NCI-H2227 treated with DMSO at 0.1 percent for 48 hours (cell line): ENCODE data around the gene SLC47A1.
"Not testable (repeated sequence)": the region's sequence is repeated elsewhere in the genome, so short reads cannot be mapped to it uniquely, and the experiment has no call there.

Source experiments
- DNase-seq: peaks from one replicate; lab custom pipeline; 2025; lab: John Stamatoyannopoulos, UW

The SLC47A1 gene

DNA sequence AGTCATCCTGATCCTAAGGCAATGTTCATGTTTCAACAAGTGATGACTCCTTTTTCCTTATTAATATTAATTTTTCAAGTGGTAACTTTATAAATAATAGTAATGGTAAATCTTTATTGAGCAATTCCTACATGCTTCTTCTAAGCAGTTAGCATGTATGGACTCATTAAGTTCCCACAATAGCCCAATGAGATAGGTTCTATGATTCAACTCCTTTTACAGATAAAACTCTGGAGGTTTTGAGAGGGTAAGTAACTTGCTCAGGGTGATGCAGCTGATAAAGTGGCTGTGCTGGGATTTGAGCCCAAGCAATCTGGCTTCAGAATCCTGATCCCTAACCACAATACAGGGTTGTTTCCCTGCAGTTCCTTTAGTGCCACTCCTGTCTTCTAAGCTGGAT lies 25.3 kb downstream of the SLC47A1 start:
- no peak for DNase-seq

DNA sequence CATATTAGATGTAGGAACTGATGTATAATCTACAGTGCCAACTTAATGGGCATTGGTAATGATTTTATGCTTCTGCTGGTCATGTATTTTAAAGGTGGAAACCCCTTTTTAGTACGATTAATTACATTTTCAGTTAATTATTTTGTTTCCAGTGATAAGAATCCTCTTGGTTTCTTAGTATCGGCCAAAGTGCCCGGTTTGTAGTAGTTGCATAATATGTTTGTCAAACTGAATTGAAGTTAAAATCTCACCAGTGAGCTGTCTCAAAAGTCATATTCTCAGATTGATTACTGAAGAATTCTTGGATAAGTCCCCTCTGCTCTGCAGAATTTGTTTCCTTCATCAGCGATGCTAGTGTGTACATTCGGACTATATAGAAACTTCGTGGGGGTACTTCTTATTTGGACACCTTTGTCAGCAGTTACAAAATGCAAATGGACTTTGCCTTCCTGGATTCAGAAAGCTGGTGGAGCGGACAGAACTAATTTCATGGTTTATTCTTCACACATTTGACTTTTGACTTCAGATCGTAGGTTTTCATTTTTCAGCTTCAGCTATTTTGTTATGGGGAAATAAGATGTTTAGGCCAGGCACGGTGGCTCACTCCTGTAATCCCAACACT lies 28.2 kb downstream of the SLC47A1 start:
- no peak for DNase-seq

DNA sequence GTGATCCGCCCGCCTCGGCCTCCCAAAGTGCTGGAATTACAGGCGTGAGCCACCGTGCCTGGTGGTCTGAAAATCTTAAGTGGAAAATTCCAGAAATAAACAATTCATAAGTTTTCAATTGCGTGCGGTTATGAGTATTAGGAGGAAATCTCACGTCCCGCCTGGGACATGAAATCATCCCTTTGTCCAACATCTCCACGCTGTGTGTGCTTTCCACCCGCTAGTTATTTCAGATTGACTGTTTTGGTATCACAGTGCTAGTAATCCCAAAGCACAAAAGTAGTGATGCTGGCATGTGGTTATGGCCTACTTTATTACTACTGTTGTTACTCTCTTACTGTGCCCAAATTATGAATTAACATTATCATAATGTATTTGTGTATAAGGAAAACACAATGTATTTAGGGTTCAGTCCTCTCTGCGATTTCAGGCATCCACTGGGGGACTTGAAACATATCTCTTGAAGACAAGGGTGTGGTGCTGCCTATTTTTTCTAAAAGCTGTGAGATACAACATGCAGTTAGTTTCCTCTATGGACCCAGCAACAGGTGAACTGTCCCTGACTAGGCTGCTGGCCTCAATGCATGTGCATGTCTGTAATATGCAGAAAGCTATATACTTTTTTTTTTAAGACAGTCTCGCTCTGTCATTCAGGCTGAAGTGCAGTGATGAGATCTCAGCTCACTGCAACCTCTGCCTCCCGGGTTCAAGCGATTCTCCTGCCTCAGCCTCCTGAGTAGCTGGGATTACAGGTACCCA lies 32.3 kb downstream of the SLC47A1 start:
- DNase-seq, result no peak

DNA sequence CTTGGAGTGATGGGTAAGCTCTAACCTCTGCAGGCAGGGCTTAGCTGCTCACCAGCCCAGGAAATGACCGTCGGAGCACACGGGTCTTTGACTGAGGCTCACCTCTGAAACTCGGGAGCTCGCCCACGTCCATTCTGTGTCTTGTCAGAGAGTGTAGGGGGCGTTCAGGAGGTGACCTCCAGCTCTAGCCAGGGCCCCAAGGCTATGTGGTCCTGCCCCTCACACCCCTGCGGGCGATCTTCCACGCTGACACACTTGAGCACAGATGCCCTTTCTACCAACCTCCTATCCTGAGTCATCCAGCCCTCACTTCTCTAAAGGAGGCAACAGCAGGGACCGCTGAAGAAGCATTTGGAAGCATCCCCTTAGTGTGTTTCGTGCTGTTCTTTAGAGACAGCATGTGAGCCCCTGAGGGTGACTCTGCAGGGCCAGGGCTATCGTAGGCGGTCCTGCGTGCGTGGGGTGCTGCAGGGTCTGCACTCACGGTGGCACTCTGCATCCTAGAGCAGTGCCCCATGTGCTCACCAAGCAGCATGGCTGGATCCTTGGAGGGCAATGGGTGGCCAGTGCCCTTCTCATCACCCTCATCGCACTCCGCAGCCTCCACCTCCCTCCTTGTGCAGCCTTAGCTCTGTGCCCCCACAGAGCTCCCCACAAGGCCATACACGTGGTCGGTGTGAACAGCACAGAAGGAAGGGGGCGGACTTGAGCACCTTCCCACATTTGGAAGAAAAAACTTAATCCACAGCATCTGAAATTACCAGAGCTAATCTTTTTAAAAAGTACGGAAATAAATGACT lies 33.8 kb downstream of the SLC47A1 start:
- no peak for DNase-seq

- DNase-seq, result no peak
Observed at GRCh38 chr17:19568016-19568350, 34.3 kb downstream of the SLC47A1 start.

DNA sequence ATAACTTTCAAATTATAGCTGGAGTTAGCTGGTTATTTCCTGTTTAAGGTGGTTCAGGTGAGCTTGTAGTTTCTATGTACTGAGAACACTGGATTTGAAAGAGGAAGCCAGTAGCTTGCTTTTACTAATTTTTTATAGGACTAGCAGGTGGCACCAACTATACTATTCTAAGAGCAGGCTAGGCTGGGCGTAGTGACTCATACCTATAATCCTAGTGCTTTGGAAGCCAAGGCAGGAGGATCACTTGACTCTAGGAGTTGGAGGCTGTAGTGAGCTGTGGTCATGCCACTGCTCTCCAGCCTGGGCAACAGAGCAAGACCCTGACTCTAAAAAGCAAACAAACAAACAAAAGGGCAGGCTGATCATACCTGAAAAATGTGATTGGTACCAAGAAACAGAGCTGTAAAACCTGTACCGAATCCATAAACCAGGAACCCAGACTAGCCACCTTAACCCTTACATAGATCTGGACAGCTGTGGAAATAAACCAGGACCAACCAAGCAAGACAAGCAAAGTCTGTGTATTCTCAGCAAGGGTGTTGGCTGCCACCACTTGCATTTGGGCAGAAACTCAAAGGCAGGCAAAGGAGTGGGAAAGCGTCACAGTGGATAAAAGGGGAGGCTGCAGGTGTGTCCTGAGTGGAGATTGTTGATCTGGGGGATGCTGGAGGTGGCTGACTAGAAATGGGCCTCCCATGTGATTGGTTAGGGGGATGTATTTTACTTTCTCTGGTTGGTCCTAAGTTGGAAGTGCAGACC lies 36.3 kb downstream of the SLC47A1 start:
- no peak for DNase-seq

DNA sequence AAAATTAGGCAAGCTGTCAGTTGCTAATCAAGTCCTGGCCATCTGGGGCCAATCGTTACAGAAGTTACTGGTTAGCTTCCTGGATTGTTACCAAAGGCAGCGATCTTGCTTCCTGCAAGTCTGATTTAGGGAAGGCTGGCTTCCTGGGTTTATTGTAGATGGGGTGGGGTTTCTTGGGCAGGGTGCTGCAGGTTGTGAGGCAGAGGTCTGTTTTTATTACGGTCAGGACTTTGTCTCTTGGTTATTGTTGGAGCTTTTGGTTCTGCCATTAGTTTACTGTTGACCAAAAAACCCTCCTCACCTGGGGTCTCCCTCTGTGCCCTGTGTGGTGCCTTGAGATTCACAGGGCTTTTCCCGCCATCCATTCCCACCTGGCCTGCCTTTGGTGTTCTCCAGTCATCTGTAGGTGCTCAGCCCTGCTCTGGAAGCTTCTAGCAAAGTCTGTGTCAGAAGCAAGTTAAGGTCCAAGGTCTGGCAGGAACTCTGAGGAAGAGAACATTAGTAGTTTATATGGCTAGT lies 36.9 kb downstream of the SLC47A1 start:
- no peak for DNase-seq

- no peak for DNase-seq
Observed at GRCh38 chr17:19573075-19573474, 39.4 kb downstream of the SLC47A1 start.

DNA sequence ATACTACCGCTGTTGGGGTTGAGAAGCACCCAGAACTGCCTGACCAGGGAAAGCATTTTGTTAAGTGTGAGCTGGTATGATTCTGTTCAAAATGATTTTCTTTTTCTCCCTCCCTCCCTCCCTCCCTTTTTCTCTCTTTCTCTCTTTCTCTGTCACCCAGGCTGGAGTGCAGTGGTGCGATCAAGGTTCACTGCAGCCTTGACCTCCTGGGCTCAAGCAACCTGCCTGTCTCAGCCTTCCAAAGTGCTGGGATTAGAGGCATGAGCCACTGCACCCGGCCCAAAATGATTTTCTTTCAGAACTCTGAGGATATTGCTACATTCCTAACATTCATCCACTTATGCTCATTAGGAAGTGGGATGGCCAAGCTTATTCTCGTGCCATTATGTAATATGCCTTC lies 41.3 kb downstream of the SLC47A1 start:
- DNase-seq, result no peak

DNA sequence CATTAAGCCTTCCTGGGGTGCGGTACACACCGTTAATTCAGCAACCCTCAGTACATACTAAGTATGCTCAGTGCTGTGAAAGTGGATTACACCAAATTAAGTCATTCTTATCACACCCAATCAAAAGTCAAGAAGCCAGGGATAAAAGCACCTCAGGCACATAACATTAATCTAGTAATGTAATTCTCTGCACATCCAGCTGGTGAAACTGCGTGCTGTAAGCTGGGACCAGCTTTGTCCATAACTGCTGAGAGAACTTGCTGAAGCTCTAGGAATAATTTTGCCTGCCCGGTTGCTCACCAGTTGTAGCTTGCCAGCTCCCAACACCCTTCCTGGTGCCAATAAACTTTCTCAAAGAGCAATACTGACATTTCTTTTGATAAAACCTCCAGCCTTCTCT lies 44.9 kb downstream of the SLC47A1 start:
- DNase-seq, result no peak

DNA sequence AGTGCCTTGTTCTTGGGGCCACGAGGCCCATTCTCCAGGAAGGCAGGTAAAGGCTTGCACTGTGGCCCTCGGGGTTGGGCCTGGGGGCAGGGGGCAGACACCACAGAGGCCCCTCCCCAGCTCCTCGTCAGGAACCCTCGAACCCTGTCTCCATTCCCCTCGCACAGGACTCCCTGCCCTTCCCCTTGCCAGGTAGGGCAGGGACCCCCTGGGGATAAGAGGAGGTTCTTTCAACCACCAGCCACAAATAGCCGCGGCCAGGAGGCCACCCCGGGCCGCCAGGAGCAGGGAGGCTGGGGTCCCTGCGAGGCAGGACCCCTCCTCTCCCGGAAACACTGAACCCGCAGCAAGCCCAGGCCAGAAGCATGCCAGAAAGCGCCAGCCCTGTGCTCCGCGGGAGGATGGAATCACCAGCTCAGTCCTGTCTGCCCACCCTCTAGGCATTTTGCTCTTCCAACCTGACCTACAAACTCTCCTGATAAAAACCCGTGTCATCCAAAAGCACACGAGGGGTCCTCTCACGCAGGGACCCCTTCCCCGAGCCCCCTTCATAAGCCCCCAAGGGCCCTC lies 45.6 kb downstream of the SLC47A1 start:
- no peak for DNase-seq

DNA sequence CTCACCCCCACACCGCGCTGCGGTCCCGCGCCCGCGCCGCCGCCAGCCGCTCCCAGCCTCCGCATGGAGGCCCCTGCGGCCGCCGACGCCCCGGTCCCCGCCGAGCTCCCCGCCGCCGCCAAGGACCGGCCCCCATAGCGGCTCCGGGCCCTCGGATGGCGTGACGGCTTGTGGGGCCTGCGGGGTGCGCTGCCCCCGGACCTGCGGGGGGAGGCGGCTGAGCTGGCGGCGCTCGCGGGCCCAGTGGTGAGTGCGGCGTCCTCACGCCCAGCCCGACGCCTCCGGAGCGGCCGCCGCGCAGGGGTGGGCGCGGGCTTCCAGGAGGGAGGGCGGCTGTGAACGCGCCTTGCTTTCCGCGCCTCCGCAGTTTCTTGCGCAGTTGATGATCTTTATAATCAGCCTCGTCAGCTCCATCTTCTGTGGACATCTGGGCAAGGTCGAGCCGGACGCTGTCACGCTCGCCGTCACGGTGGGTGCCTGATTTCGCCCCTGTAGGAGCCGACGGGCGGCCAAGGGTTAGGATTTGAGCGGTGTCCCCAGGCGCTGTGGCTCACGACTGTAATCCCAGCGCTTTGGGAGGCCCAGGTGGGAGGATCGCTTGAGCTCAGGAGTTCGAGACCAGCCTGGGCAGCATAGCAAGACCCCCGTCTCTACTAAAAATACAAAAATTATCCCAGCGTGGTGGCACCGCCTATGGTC lies 46.4 kb downstream of the SLC47A1 start:
- peak; percentile 35 for DNase-seq

- not testable (repeated sequence) for DNase-seq
Observed at GRCh38 chr17:19580566-19580920, 46.9 kb downstream of the SLC47A1 start.

- DNase-seq, result not testable (repeated sequence)
Observed at GRCh38 chr17:19582152-19582551, 48.5 kb downstream of the SLC47A1 start.

GRCh38 chr17:19583871-19584270 lies 50.2 kb downstream of the SLC47A1 start:
- no peak for DNase-seq

- no peak for DNase-seq
Observed at GRCh38 chr17:19590451-19590850, 56.8 kb downstream of the SLC47A1 start.

DNA sequence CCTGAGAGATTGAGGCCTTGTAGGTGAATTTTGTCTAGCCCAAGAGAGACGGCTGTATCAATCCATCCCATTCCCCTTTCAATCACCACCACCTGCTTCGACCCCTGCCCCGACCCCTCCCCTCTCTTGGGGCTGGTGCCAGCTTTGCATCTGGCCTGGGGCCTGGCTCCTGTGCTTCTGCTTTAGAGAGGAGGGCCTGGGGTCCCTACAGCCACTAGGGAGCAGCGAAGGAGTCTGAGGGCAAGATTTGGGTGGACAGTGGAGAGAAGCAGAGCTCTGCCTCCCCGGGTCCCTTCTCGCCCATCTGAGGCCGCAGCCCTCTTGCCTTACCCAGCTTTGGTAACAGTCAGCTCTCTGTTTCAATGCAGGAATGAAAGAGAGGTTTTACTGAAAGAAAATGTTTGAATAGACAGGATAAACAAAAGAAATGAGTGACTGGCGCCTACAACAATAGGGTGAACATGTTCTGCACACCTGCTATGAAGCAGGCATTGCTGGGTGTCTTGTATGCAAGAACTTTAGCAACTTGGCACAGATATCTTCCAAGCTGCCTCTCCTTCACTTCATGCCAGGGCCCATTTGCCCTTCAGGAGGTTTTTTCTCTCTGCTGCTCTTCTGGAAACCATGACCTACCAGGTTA lies 57.4 kb downstream of the SLC47A1 start:
- no peak for DNase-seq

DNA sequence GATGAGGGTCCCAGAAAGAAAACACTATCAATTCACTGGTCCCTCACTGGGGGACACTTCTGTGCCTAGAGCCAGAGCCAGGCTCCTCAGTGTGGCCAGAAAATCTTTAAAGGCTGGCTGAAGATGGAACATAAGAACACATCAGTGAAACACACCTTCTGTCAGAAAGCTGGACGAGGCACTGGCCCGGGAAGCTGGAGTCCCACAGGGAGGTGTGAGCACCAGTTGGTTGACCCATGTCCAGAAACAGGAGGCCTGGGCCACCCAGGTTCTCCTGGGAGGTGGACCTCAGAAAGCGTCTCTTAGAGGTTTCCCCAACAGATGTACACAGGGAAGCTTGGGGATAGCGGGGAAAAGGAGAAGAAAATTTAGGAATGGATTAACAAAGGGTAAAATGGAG lies 58.7 kb downstream of the SLC47A1 start:
- no peak for DNase-seq

DNA sequence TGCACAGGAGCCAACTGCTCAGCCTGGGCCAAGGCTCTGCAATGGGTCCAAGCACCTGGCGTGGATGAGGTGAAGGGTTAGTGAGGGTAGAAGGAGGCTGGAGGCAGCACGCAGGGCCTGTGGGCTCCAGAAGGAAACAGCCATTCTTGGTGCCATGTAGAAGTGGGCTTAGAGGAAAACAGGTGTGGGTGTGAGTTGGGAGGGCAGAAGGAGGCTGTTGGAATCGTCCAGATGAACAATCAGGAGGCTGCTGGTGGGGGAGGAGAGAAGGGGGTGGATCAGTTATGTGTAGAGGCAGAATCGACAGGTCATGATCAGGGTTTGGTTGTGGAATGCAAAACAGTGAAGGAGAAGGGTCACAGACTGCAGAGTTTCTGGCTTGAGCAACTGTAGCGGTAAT lies 63.2 kb downstream of the SLC47A1 start:
- no peak for DNase-seq

DNA sequence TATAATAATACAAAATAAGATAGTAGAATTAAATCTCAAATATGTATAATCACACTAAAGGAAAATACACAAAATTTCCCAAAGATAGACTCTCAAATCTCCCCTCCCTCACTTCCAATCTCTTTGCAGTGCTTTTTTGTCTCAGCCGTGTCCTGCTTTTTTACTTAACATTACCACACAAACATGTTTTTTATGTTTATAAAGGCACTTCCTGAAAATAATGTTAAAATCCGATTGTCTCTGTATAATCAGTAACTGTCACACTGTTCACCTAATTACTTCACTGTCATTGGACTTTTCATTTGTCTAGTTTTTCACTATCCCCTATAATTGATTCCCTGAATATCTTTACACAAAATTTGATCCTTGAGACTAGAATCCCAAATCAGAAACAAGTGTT lies 76.7 kb downstream of the SLC47A1 start:
- DNase-seq, result no peak

- DNase-seq, result no peak
Observed at GRCh38 chr17:19610879-19611278, 77.2 kb downstream of the SLC47A1 start.
